ENCODE results near the gene CYB561A3.

Gene CYB561A3

GRCh38 chr11:61325649-61326414 lies 35.9 kb downstream of the CYB561A3 start:
- DNase-seq (ENCODE audit: low read depth) = no peak

DNA sequence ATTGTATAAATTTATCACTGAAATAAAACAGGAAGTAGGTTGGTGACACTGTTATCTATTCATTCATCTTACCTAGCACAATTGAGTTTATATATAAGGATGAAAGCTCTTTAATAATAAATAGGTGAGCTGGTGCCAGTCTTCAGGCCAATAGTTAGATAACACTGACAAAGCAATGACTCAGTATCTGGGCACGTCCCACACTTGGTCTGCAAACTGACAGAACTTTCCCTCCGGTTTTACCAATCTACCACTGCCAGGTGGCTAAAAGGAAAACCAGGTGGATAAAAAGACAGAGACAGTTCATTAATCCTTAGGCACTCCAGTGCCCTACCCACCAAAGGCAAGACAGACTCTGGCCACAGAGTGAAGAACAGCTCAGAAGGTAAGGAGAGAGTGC lies 46.4 kb downstream of the CYB561A3 start:
- no peak for DNase-seq (ENCODE audit: low read depth)

- no peak for DNase-seq (ENCODE audit: low read depth)
Observed at GRCh38 chr11:61310749-61311148, 50.9 kb downstream of the CYB561A3 start.

GRCh38 chr11:61309739-61310138 lies 51.9 kb downstream of the CYB561A3 start:
- no peak for DNase-seq (ENCODE audit: low read depth)

GRCh38 chr11:61309141-61309540 lies 52.5 kb downstream of the CYB561A3 start:
- DNase-seq (ENCODE audit: low read depth) = no peak

DNA sequence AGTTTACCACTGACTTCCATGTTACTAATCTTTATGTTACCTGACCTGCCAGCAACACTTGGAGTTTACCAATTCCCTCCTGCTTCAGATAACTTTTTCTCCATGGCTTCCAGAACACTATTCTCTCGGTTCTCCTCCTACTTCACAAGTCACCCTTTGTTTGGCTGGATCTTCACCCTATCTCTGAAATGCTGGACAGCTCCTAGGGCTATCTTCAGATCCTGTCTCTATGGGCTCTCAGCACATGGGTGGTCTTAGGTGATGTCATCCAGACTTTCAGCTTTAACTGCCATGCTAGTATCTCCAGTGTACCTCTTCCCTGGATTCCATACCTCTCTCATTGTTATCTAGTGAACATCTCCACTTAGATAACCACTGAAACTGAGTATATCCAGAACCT lies 54.3 kb downstream of the CYB561A3 start:
- no peak for DNase-seq (ENCODE audit: low read depth)

GRCh38 chr11:61306221-61306620 lies 55.5 kb downstream of the CYB561A3 start:
- DNase-seq (ENCODE audit: low read depth) = no peak

DNA sequence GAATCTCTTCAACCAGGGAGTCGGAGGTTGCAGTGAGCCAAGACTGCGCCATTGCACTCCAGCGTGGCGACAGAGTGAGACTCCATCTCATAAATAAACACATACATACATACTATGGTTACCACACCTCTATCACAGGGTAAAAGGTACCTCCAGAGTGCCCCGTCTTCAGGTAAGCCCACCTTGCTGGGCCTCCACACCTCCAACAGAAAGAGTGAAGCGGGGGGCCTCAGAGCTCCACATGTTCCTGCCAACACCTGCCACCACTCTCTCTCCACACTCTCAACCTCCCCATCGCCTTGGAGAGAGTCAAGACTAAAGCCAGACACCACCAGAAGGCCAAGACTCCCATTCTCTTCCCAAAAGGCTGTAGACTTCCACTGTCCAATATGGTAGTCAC lies 56.3 kb downstream of the CYB561A3 start:
- no peak for DNase-seq (ENCODE audit: low read depth)

GRCh38 chr11:61303725-61304124 lies 58.0 kb downstream of the CYB561A3 start:
- DNase-seq (ENCODE audit: low read depth) = no peak

GRCh38 chr11:61302550-61302949 lies 59.1 kb downstream of the CYB561A3 start:
- no peak for DNase-seq (ENCODE audit: low read depth)
